HEK293 (cell line): ENCODE results near the gene PHF21A.

Experiments used
- CTCF ChIA-PET: fragments of 350-600 bp; formaldehyde crosslinking; extraction: SDS; loops from one replicate; lab custom pipeline; 2021; ENCODE audit warnings: antibody characterized with exemption; lab: Yijun Ruan, JAX
- POLR2A ChIA-PET: fragments of 300-600 bp; formaldehyde crosslinking; extraction: SDS; loops from one replicate; lab custom pipeline; 2020; ENCODE audit warnings: antibody characterized with exemption, inconsistent platforms; lab: Yijun Ruan, JAX
- H3K27ac ChIP-seq: fragments of 200-500 bp; sonication (Bioruptor generic); 2 replicates; pipeline ENCODE4 v1.5.1; 2014; ENCODE audit warnings: low read depth, low read length, control low read depth, inconsistent platforms; ENCODE audit errors: extremely low read depth
- H3K36me3 ChIP-seq, 2 experiments: fragments of 200-500 bp in 1 of 2; sonication (Bioruptor generic) in 1 of 2; 1 replicate in 1 of 2; 2 replicates in 1 of 2; pipeline ENCODE4 v1.5.1; 2014 to 2017; ENCODE audit warnings: inconsistent platforms in 2 of 2, low read length in 2 of 2; ENCODE audit not compliant: control insufficient read depth in 2 of 2, insufficient read depth in 1 of 2
- H3K4me1 ChIP-seq: fragments of 200-500 bp; sonication (Bioruptor generic); 2 replicates; pipeline ENCODE4 v1.5.1; 2014; ENCODE audit warnings: mild to moderate bottlenecking, low read length, inconsistent platforms; ENCODE audit not compliant: control insufficient read depth, insufficient read depth
- H3K4me3 ChIP-seq: 2 replicates; pipeline ENCODE4 v1.5.1; 2011; ENCODE audit warnings: low read depth, mild to moderate bottlenecking, control low read depth, low read length, moderate library complexity
- H3K9me3 ChIP-seq: fragments of 200-500 bp; sonication (Bioruptor generic); 2 replicates; pipeline ENCODE4 v1.5.1; 2014; ENCODE audit warnings: low read depth, low read length, inconsistent platforms; ENCODE audit not compliant: control insufficient read depth, insufficient read depth
- BCL11A ChIP-seq: fragments of 450-650 bp; formaldehyde crosslinking; IDR thresholded peaks from 2 replicates; pipeline ENCODE4 v1.5.1; 2016; ENCODE audit warnings: low read depth, missing biosample characterization, missing genetic modification characterization
- GLIS1 ChIP-seq: fragments of 450-650 bp; formaldehyde crosslinking; IDR thresholded peaks from 2 replicates; pipeline ENCODE4 v1.5.1; 2016; ENCODE audit warnings: missing biosample characterization, missing genetic modification characterization
- HOXC10 ChIP-seq: sonication (generic); formaldehyde crosslinking; IDR thresholded peaks from 2 replicates; pipeline ENCODE4 v1.8.1; 2023; ENCODE audit warnings: mild to moderate bottlenecking, missing genetic modification reagents
- KLF10 ChIP-seq: fragments of 450-650 bp; IDR thresholded peaks from 2 replicates; pipeline ENCODE4 v1.5.1; 2018; ENCODE audit warnings: missing biosample characterization, mild to moderate bottlenecking, missing genetic modification characterization
- PRDM4 ChIP-seq: fragments of 450-650 bp; formaldehyde crosslinking; IDR thresholded peaks from 2 replicates; pipeline ENCODE4 v1.5.1; 2017; ENCODE audit warnings: missing biosample characterization, missing genetic modification characterization
- ZBTB20 ChIP-seq: fragments of 450-650 bp; formaldehyde crosslinking; IDR thresholded peaks from 2 replicates; pipeline ENCODE4 v1.5.1; 2016; ENCODE audit warnings: missing biosample characterization, missing genetic modification characterization
- ZBTB6 ChIP-seq: fragments of 450-650 bp; formaldehyde crosslinking; IDR thresholded peaks from 2 replicates; pipeline ENCODE4 v1.5.1; 2017; ENCODE audit warnings: missing biosample characterization, missing genetic modification characterization
- ZNF114 ChIP-seq: fragments of 450-650 bp; formaldehyde crosslinking; IDR thresholded peaks from 2 replicates; pipeline ENCODE4 v1.5.0; 2017; ENCODE audit warnings: missing biosample characterization, missing genetic modification characterization
- ZNF302 ChIP-seq: fragments of 450-650 bp; formaldehyde crosslinking; IDR thresholded peaks from 2 replicates; pipeline ENCODE4 v1.5.1; 2016; ENCODE audit warnings: missing biosample characterization, missing genetic modification characterization, low read depth
- ZNF341 ChIP-seq: fragments of 450-650 bp; formaldehyde crosslinking; IDR thresholded peaks from 2 replicates; pipeline ENCODE4; 2016; ENCODE audit warnings: low read depth, missing biosample characterization, missing genetic modification characterization
- ZNF37A ChIP-seq: fragments of 450-650 bp; IDR thresholded peaks from 2 replicates; pipeline ENCODE4 v1.5.1; 2018; ENCODE audit warnings: missing biosample characterization, missing genetic modification characterization
- ZNF48 ChIP-seq: fragments of 450-650 bp; formaldehyde crosslinking; IDR thresholded peaks from 2 replicates; pipeline ENCODE4 v1.5.1; 2016; ENCODE audit warnings: missing biosample characterization, missing genetic modification characterization
- ZNF514 ChIP-seq: fragments of 450-650 bp; formaldehyde crosslinking; IDR thresholded peaks from 2 replicates; pipeline ENCODE4 v1.5.1; 2016; ENCODE audit warnings: missing biosample characterization, missing genetic modification characterization
- ZNF76 ChIP-seq: fragments of 450-650 bp; formaldehyde crosslinking; IDR thresholded peaks from 2 replicates; pipeline ENCODE4; 2016; ENCODE audit warnings: low read depth, missing biosample characterization, missing genetic modification characterization, borderline replicate concordance
- ZNF791 ChIP-seq: fragments of 450-650 bp; formaldehyde crosslinking; IDR thresholded peaks from 2 replicates; pipeline ENCODE4 v1.5.1; 2016; ENCODE audit warnings: missing biosample characterization, missing genetic modification characterization
- ZXDB ChIP-seq: fragments of 450-650 bp; formaldehyde crosslinking; IDR thresholded peaks from 2 replicates; pipeline ENCODE4 v1.5.1; 2016; ENCODE audit warnings: missing biosample characterization, missing genetic modification characterization
- TF ChIP-seq, protein P1 (sequence below): fragments of 450-650 bp; formaldehyde crosslinking; IDR thresholded peaks from 2 replicates; pipeline ENCODE4 v1.5.1; 2017; ENCODE audit warnings: missing biosample characterization, missing genetic modification characterization
- TF ChIP-seq, protein P2 (sequence below): fragments of 450-650 bp; formaldehyde crosslinking; IDR thresholded peaks from 2 replicates; pipeline ENCODE4 v1.5.1; 2016; ENCODE audit warnings: missing biosample characterization, missing genetic modification characterization
- TF ChIP-seq, protein P3 (sequence below): fragments of 450-650 bp; formaldehyde crosslinking; IDR thresholded peaks from 2 replicates; pipeline ENCODE4 v1.5.1; 2016; ENCODE audit warnings: missing biosample characterization, missing genetic modification characterization
- TF ChIP-seq, protein P4 (sequence below): sonication (generic); formaldehyde crosslinking; IDR thresholded peaks from 2 replicates; pipeline ENCODE4 v1.8.1; 2022; ENCODE audit warnings: mild to moderate bottlenecking, moderate library complexity, missing genetic modification reagents

The PHF21A gene

DNA sequence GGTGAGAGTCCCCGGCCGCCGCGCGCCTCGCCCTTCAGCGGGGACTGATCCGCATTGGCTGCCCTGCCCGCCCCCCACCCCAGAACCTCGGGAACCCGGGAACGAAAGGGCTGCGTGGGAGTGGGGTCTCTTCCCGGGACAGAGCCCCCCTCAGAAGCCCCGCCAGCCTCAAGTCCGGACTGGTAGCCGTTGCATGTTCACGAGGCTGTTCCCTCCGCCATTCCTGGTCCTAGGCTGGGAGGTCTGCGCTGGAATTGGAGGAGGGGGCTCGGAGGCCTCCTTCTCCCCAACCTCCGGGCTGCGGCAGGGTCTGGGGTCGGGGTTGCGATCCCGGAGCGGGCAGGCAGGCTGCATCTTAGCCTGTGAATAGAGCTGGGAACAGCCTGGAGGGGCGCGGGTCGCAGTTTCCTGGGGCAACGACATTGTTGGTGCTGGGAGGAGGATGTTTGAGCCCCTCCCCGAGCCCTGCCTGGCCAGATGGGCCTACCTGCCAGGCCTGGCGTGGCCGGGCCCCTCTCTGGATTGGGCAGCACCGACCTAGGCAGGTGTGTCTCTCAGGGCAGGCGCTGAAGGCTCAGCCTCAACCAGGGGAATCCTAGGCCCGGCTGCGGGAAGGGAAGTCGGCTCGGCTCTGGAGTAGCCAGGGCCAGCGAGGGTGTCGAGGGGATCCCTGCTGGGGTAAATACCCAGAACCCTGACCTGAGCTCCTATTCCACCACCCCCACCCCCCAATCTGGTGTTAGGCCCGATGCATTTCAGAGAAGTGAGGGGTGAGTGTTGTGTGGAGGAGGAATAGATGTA is 235.1 kb downstream of the PHF21A start (continued):
- TF ChIP-seq ZBTB6 (tag by site-specific recombination), result no peak
- TF ChIP-seq ZNF302 (tag by site-specific recombination), result no peak
- TF ChIP-seq, protein P1, sequence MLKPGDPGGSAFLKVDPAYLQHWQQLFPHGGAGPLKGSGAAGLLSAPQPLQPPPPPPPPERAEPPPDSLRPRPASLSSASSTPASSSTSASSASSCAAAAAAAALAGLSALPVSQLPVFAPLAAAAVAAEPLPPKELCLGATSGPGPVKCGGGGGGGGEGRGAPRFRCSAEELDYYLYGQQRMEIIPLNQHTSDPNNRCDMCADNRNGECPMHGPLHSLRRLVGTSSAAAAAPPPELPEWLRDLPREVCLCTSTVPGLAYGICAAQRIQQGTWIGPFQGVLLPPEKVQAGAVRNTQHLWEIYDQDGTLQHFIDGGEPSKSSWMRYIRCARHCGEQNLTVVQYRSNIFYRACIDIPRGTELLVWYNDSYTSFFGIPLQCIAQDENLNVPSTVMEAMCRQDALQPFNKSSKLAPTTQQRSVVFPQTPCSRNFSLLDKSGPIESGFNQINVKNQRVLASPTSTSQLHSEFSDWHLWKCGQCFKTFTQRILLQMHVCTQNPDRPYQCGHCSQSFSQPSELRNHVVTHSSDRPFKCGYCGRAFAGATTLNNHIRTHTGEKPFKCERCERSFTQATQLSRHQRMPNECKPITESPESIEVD (tag by site-specific recombination), result no peak
- TF ChIP-seq, protein P2, sequence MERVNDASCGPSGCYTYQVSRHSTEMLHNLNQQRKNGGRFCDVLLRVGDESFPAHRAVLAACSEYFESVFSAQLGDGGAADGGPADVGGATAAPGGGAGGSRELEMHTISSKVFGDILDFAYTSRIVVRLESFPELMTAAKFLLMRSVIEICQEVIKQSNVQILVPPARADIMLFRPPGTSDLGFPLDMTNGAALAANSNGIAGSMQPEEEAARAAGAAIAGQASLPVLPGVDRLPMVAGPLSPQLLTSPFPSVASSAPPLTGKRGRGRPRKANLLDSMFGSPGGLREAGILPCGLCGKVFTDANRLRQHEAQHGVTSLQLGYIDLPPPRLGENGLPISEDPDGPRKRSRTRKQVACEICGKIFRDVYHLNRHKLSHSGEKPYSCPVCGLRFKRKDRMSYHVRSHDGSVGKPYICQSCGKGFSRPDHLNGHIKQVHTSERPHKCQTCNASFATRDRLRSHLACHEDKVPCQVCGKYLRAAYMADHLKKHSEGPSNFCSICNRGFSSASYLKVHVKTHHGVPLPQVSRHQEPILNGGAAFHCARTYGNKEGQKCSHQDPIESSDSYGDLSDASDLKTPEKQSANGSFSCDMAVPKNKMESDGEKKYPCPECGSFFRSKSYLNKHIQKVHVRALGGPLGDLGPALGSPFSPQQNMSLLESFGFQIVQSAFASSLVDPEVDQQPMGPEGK (tag by site-specific recombination), result no peak
- peak; percentile 66 for TF ChIP-seq ZNF341
- TF ChIP-seq ZNF48 (tag by site-specific recombination), result no peak
- TF ChIP-seq BCL11A (tag by site-specific recombination), result no peak
- TF ChIP-seq, all 188 proteins: peak for 4

DNA sequence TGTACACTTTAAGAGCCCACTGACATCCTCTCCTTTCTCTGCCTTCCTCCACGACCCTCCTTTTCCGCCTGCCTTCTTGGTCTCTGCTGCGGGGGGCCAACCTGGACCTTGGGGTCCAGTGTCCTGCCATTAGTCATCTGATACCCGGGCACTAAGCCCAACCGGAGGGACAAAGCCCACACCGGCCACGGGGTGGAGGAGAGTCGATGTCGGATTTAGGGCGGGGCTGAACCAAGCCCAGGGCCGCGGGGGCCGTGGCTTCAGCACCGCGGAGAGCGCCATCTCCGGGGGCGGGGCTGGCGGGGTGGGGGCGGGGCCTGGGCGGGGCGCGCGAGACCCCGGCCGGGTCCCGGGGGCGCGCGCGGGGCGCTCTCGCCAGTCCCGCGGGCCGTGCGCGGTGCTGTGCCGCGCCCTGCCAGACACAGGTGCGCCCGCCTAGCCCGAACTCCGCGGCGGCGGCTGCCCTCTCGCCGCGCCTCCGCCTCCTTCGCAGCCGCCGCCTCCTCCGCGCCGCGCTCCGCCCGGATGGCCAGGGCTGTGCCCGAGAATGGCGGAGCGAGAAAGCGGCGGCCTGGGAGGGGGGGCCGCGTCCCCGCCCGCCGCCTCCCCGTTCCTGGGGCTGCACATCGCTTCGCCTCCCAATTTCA is 235.9 kb downstream of the PHF21A start, which contains the start of gene MAPK8IP1:
Gene MAPK8IP1, plus strand, starts transcription at position 378 of the 647 bp plus-strand sequence. Its CDS starts 170 bp downstream, at position 548.
- Histone ChIP-seq H3K9me3 (no peaks in the 10 kb centered on the region), H3K4me3 (peak within 1 kb of the TSS; percentile 37), H3K36me3 (peaks cover 0 to 5% of the 10 kb centered on the region in 2 experiments; a peak in 1 of 3 replicates), H3K27ac (no peak within 1 kb of the TSS; the same call in 1 of the 2 replicates), H3K4me1 (no peaks in the 10 kb centered on the region)
- CTCF ChIA-PET, result interaction anchor here (2.3 kb wide), 1 partner anchor 12 kb away, joined by 20 read pairs; no protein-coding TSS in a partner anchor
- POLR2A ChIA-PET, result no interaction called here
- no peak for TF ChIP-seq ZBTB20 (tag by site-specific recombination)
- TF ChIP-seq PRDM4 (tag by site-specific recombination), result no peak
- TF ChIP-seq HOXC10 (CRISPR knock-in tag), result no peak
- TF ChIP-seq GLIS1 (tag by site-specific recombination), result no peak
- no peak for TF ChIP-seq ZXDB (tag by site-specific recombination)
- no peak for TF ChIP-seq KLF10 (tag by site-specific recombination)
- TF ChIP-seq, protein P3, sequence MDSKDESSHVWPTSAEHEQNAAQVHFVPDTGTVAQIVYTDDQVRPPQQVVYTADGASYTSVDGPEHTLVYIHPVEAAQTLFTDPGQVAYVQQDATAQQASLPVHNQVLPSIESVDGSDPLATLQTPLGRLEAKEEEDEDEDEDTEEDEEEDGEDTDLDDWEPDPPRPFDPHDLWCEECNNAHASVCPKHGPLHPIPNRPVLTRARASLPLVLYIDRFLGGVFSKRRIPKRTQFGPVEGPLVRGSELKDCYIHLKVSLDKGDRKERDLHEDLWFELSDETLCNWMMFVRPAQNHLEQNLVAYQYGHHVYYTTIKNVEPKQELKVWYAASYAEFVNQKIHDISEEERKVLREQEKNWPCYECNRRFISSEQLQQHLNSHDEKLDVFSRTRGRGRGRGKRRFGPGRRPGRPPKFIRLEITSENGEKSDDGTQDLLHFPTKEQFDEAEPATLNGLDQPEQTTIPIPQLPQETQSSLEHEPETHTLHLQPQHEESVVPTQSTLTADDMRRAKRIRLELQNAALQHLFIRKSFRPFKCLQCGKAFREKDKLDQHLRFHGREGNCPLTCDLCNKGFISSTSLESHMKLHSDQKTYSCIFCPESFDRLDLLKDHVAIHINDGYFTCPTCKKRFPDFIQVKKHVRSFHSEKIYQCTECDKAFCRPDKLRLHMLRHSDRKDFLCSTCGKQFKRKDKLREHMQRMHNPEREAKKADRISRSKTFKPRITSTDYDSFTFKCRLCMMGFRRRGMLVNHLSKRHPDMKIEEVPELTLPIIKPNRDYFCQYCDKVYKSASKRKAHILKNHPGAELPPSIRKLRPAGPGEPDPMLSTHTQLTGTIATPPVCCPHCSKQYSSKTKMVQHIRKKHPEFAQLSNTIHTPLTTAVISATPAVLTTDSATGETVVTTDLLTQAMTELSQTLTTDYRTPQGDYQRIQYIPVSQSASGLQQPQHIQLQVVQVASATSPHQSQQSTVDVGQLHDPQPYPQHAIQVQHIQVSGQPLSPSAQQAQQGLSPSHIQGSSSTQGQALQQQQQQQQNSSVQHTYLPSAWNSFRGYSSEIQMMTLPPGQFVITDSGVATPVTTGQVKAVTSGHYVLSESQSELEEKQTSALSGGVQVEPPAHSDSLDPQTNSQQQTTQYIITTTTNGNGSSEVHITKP (tag by site-specific recombination), result peak; percentile 60; the same call in 1 of the 2 replicates
- no peak for TF ChIP-seq ZNF37A (tag by site-specific recombination)
- TF ChIP-seq ZNF76 (tag by site-specific recombination), result no peak
- TF ChIP-seq, protein P4, sequence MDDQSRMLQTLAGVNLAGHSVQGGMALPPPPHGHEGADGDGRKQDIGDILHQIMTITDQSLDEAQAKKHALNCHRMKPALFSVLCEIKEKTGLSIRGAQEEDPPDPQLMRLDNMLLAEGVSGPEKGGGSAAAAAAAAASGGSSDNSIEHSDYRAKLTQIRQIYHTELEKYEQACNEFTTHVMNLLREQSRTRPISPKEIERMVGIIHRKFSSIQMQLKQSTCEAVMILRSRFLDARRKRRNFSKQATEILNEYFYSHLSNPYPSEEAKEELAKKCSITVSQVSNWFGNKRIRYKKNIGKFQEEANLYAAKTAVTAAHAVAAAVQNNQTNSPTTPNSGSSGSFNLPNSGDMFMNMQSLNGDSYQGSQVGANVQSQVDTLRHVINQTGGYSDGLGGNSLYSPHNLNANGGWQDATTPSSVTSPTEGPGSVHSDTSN (CRISPR knock-in tag), result 0 out of 2 replicates have a peak, but pooled peaks have one; percentile 37
- TF ChIP-seq ZNF114 (tag by site-specific recombination), result no peak
- TF ChIP-seq ZNF791 (tag by site-specific recombination), result no peak
- TF ChIP-seq ZNF514 (tag by site-specific recombination), result no peak
